CD4-positive, alpha-beta T cell treated with Interleukin-17A for 4 hours (primary cell): Measurements from ENCODE around the gene IHH.

Source experiments
- DNase-seq: peaks from one replicate; pipeline ENCODE4 v3.0.0-alpha.2; 2020; ENCODE audit warnings: mixed read lengths

Gene IHH

DNA sequence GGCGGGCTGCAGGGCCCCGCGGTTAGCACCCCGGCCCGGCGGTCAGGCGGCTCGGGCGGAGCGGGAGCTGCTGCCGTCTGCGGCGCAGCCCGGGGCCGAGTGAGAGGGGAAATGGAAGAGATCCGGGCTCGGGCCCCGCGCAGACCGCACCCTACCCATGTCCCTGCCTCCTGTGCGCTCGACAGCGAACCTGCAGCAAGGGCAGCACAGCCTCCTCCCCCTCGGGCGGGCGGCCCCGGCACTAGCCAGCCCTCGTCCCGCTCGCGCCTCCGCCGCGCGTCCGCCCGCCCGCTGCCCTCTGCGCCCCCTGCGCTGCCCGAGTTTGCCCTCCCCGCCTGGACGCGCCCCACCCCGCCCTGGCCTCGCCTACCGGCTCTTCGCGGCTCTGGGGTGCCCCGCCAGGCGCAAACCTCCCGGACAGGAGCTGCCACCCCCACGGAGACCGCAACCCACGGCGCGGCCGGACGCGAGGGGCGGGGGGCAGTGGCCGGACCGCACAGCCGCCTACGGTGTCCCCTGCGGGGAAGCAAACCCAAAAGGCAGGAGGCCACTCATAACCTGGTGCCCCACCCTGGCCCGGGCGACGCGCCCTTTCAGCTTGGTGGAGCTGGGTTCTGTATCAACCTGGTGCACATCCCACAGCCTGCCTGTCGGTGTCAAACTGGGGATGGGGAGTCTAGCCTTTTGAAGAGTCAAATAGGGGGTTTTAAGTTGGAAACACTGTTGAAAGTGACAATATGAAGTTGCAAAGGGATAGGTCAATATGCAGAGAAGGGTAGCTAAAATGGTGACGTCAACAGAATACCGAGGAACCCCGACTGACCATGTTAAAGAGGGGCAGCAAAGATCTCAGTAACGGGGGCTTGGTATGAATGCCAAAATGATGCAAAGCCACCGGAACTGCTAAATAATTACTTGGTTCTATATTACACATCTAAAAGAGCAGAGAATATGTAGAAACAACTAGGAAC lies at the start of gene IHH:
TSS of gene IHH (minus strand) at position 101 of the 971 bp plus-strand sequence. CDS start 454 bp downstream, outside the sequence.
- no peak for DNase-seq

DNA sequence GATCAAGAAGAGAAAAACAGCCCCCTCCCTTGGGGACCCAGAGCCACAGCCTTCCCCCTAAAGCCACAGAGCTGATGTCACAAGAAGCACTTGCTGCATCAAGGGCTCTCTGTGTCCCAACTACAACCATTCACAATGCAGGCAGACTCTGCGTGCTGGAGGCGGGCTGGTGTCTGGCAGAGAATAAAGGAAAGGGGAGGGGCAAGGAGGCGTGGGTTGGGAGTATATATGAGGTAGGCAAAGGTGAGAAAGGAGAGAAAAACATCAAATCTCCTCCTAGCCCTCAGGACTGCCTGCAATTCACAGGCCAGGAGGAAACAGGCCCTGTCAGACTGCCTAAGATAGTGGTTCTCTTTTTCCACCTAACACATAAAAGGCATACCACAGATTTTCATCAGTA lies 48.8 kb upstream of the IHH start:
- peak; percentile 39 for DNase-seq

DNA sequence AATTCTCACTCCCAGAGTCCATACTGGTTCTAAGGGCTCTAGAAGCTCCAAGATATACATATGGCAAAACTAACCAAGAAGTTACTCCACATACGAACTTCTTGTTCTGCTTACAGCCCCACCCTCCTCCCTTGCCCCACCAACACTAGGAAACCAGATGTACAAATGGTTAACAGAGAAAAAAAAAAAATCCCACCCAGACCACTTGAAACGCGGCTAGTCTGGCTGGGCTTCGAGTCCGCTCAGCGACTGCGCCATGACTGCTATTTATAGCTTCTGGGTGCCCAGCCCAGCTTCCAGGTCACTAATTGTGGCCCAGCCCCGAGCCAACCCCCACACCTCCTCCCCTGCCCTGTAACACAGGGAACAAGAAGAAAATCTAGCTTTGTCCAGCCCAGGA lies 47.0 kb upstream of the IHH start:
- no peak for DNase-seq

DNA sequence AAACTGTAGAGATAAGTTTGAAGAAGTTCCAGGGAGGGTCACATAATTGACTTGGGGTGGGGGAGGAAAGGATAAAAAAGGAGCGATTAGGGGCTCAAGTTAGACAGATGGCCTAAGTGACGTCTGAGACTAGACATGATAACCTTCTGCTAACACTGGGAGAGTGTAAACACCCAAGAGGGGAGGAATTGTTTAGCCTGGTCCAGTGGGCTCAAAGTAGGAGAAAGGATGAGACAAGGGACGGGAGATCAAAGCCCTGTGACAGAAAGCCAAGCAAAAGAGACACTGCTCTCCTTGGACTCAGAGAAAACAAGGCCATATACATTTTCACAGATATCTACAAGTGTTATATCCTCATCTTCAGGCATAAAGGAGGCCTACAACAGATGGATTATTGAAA lies 45.5 kb upstream of the IHH start:
- no peak for DNase-seq

DNA sequence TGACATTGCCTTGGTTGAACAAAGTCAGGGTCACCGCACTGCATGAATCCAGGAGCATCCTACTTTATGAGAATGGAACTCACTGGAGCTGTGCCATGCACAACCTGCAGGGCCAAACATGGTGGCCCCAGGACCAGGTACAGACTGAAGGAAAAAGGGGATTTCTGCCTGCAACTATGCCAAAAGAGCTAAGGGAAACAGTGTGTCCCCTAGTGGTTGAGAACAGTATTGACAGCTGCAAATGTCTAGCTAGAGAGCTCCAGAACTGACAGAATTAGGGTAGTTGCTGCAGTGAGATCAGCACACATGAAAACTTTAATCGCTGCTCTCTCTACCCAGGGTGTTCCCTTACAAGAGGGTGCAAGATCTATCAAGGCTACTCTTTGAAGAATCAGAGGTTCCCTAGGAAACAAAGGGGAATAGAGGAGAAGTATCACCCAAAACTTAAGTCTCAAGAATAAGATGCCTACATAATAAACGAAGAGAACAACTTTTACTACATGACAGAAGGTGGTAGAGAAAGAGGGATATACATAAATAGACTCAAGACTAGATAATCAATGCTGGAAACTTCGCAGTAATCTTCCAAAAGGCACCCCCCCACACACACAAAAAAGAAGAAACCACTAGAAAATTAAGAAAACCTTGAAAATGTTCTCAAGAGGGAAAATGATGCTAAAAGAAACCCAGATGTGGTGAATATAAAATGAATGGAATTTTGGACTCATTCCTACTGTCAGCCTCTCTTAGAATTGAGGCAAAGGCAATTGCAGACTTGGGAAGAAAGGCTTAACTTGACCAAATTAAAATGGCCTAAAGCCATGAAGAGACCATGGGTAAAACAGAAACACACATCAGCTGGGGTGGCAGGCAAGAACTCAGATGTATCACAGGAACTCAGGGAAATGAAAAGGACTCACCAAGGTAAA lies 43.6 kb upstream of the IHH start:
- no peak for DNase-seq

DNA sequence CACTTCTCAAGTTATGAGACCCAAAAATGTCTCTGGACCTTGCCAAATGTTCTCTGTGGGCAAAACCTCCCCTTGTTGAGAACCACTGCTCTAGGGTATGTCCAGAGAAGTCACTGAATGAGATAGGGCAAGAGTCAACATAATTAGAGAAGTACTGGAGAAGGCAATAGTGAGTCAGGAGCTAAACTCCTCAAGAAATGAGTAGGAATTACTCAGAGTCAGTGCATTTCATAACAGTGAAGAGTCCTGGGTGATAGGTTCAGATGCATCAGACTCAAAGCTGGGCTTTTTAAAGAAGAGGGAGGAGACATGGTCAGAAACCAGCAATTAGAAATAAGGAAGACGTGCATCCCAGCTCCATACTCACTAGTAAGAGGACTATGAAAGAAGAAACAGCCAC lies 38.6 kb upstream of the IHH start:
- DNase-seq: no peak

DNA sequence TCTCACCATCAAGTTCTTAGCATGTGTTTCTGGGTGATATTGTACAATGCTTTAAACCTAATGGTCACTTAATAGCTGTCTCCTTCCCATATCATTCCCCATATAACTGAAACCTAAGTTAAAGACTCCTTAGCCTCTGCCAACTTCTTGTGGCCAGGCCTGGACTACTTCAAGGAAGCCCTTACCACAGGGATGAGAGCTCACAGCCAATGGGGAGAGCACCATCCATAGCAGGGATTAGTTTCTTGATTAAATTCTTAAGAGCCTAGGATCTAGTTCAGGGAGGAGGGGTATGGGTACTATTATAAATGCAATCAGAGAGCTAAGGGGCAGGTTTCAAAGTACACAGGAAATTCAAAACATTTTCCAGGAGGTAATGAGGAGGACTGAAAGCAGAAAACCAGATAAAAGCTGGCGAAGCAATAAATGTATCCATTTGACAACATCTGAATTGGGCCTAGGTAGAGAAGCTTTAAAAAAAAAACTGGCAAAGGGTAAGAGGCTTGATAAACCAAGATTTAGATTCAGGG lies 34.8 kb upstream of the IHH start:
- DNase-seq: no peak

DNA sequence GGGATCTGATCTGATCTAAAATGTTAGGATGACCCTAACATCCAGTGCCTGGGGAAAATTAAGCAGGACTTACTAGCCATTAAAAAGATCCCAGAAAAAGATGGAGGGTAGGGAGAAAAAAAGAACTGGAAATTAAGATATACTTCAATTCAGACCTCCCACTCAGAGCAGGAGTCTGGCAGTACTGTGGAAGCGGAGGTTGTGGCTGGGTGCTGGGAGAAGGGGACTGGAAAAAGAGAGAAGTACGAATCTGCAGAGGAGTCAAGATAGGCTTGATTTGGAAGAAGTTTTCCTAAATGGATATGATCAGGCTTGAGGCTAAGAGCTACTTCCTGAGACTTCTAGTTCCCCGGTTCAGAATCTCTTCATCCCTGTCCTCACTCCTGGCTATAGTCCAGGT lies 33.5 kb upstream of the IHH start:
- DNase-seq: no peak

DNA sequence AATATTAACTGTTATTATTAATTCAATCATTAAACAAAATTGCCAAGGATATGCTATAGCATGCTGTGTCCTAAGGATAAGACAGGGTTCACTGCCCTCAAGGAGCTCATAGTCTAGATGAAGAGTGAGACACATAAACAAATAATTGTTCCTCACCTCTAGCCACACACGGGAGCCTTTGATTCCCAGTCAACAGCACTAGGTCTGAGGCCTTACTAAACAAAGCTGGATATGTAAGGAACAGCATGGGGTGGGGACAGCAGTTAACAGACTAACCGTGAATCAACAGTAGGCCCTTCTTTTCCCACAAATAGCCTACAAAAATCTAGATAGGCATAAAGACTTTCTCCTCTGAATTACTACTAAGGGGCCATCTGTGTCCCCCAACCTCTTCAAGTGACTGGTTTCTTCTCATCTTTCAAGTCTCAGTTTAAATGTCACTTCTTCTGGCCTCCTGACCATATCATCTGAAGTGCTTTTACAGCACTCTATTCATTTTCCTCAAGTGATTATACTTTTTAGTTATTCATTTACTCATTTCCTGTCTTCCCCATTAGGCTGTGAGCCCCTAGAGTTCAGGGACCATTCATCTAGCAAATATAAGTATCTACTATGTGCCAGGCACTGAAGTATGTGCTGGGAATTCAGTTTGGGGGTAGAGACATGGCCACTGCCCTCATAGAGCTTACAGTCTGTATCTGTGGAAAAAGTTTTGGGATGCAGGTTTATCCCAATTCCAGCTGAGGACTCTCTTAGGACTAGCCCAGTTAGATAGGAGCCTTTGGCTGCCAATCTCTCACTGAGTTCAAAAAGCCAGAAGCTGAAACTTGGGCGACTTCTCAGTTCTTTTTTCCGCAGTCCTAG lies 29.9 kb upstream of the IHH start:
- DNase-seq: no peak

DNA sequence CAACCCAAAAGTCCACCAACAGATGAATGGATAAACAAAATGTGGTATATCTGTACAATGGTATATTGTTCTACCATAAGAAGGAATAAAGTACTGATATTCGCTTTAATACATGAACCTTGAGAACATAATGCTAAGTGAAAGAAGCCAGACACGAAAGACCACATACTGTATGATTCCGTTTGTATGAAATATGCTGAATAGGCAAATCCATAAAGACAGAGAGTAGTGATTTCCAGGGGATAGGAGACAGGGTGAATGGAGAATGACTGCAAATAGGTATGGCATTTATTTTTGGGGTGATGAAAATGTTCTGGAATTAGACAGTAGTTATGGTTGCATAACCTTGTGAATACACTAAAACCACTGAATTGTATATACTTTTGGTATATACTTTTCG lies 28.6 kb upstream of the IHH start:
- no peak for DNase-seq

DNA sequence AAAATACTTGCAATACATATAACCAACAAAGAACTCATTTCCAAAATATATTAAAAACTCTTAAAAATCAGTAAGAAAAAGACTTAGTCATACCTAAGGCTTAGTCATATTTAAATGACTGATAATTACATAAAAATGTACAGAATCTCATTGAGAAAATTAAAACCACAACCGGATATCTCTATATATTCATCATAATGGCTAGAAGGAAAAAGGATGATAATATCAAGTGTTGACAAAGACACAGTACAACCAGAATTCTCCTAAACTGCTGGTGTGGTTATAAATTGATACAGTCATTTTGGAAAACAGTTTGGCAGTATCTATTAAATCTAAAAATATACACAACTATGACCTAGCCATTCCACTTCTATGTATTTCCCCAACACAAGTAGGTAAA lies 27.1 kb upstream of the IHH start:
- DNase-seq: no peak

DNA sequence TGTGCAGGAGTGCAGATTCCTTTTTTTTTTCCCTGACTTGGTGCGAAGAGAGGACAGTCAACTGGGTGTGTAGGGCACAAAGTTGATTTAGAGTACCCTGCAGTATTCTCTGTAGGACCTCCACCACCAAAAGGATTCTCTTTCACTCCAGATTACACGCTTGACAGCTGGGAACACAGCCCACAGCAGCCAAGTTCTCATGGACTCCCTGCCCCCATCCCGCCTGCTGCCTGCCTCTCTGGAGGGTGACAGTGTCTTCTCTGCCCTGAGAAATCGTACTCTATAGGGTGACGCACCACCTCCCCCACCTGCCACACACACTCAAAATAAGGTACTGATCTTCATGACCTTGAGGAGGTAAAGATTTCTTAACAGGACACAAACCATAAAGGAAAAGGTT lies 26.6 kb upstream of the IHH start:
- no peak for DNase-seq

DNA sequence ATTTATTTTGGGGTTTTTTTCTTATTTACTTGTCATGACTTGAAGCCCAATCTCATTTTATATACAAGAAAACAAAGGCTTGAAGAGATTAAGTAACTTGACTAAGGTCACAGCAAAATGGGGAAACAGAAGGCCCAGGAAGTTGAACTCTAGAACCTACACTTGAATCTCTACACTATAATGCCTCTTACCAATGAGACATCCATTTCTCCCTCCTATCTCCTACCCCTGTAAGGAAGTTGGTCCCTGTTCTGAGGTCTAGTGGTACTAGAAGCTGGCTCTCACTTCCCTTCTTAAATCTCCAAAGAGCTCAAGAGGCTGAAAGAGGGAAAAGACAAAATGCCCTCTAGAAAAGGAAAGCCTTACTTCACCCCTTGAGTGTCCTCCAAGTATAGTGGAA lies 25.5 kb upstream of the IHH start:
- no peak for DNase-seq

DNA sequence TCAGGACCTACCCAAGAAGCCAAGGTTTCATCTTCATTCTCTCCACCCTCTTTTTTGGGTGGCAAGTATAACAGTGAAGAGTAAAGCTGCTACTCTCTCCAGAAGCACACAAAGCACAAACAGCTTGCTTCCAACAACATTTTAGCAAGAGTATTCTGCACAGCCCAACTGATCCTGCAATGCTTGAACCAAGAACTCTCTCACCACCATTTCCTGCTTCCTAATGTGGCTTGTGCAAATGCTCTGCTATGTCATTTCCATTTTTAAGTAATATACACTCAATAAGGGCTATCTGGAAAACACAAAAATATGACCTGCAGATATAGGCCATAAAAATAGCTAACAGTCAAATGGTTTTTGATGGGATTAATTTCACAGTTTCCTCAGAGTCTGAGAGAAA lies 24.1 kb upstream of the IHH start:
- no peak for DNase-seq

DNA sequence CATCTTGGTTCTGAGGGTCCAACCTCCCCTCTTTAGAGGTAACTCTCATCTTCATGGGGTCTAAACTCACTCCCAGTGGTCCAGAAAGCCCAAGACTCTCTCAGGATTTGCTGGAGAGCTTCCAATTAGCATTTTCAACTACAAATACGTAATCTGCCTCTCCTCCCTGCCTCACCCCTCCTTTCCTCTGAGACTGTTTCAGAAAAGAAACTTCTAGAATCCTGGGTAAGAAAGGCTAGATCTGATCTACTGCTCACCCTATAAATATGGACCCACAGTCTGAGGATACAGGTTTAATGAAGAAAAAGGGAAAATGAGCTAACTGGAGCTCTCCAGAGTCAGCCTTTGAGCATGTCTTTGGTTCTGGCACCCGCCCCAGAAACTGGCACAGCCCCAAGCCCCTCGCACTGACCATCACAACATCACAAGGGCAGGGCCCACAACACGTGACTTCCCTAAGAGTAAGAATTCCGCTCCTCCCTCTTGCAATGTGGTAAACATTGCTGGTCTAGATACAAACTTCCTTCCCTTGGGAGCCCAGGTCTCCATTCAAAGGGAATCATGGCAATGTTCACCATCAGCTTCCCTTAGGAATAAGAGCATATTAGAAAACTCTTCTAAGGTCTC lies 21.7 kb upstream of the IHH start:
- DNase-seq: no peak

DNA sequence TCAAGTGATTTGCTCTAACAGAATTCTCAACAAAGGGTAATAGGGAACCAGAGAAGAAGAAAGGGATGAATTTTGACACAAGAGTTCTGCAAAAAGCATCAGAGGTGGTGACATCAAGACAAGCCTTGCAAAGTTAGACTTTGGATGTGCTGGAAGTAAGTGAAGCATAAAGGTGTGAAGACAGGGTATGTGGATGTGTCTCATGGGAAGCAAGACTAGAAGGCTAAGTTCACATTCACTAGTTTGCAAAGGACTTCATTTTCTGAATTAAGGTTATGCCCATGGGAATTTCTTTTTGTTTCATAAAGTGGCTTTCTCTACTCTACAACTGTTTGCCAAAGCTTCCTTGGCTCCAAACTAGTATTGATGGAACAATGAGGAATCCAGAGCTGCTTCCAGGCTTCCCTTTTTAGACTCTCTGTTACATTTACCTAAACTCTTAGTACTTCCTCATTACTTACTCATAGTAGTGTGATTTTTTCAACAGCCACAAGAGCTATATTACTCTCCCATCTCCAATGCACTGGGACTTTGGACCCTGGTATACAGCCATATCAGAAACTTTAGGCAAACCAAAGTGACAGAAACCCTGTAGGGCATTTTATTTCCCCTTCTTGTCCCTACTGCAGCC lies 21.1 kb upstream of the IHH start:
- no peak for DNase-seq

DNA sequence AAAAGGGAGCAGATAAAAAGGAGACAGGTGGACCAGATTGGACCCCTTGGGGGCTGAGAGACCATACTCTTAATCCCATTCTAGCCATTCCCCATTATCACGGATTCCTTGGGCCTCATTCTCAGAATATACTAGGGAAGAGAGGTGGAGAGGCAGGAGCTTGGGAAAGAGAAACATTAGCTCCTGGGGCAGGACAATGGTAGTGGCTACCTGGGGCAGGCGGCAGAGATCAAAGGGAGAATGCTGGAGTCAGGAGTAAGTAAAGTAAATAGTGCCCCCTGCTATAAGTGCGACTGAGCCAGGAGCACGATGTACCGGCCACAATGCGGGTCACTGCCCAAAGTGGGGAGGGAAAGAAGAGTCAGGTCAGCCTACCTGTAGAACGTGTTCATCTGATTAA lies 20.4 kb upstream of the IHH start:
- no peak for DNase-seq

DNA sequence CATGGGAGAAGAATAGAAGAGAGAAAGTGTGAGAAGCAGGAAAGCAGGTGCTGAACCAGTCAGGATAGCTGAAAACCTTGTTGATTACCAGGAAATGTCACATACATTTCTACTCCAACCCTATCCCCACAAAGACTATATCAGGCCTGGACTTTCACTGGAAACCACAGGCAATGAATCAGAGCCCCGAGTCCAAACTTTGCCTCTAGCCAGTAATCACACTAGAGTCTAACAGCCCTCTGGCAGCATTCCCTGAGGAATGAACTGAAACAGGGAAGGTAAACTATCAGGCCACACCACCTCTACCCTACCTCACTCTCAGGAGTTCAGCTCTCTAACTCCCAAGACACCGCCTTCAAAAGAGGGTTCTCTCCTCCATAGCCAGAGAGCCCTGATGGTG lies 18.7 kb upstream of the IHH start:
- no peak for DNase-seq

DNA sequence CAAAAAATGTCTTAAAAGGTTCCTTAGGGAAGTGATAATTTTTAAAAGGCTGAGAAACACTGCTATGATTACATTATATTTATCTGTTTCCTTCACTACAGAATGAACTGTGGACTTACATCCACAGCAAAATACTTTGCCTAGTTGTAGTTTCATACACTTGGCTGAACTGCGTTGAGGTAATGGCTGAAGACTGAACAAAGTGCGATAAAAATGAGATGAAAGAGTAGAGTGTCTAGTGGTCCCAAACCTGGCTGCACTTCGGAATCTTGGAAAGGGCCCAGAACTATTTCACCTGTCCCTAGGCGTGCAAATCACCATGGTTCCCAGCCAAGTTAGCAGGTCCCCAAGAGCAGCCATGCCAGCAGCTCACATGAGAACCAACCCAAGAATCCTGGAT lies 18.2 kb upstream of the IHH start:
- no peak for DNase-seq

DNA sequence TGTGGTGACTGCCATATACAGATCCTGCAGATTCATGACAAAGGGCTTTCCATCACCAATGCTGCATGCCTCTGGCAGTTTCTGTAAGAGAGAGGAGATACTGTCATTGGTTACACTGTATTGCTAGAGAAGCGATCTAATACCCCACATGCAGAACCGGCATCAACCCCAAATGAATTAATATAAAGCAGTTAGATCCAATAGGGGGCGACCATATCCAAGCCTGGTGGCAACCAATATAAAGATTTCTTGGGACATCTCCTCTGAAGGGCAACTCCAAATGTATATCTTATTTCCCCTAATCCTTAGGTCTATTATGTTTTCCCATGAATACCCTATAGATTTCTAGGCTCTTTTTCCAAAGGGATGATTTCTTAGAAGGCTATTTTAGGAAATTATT lies 17.4 kb upstream of the IHH start:
- DNase-seq: no peak

DNA sequence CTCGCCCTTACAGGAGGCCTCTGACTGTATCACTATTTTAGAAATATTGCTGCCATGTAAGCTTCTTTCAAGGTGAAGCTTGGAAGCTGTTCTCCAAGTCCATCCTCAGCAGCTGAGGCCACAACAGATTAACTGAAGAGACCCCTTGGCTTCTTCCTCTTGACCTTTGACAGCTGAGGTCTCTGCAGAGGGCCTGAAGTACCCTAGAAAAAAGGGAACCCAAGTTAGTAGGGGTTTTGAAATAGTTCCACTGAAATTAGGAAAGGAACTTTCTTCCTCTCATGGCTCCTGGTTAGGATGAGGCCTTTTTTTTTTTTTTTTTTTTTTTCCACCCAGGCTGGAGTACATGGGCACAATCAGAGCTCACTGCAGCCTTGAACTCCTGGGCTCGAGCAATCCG lies 15.5 kb upstream of the IHH start:
- DNase-seq: no peak
